ENCODE data around the gene MED17.
A peak's percentile ranks its signal among the peaks of the same experiment; 100 is the strongest.

MED17 gene

GRCh38 chr11:93849201-93849600, 65.1 kb downstream of the MED17 start:
- TF ChIP-seq ISL1 (CRISPR knock-in tag; IDR thresholded peaks at IDR 0.05) = no peak
- no peak for TF ChIP-seq ARNTL (CRISPR knock-in tag; IDR thresholded peaks at IDR 0.05; ENCODE audit: borderline replicate concordance, low read depth)
- no peak for TF ChIP-seq TOX (CRISPR knock-in tag; IDR thresholded peaks at IDR 0.05; ENCODE audit: borderline replicate concordance)
- no peak for TF ChIP-seq ESRRG (CRISPR knock-in tag; IDR thresholded peaks at IDR 0.05)
- no peak for TF ChIP-seq POU6F1 (CRISPR knock-in tag; IDR thresholded peaks at IDR 0.05; ENCODE audit: borderline replicate concordance, low read depth)
- TF ChIP-seq TSHZ2 (CRISPR knock-in tag; IDR thresholded peaks at IDR 0.05) = no peak
- TF ChIP-seq OSR1 (CRISPR knock-in tag; IDR thresholded peaks at IDR 0.05) = no peak
- no peak for TF ChIP-seq ZNF565 (CRISPR knock-in tag; conservative IDR thresholded peaks at IDR 0.05; ENCODE audit: low read depth)
- no peak for TF ChIP-seq PPARA (CRISPR knock-in tag; IDR thresholded peaks at IDR 0.05; ENCODE audit: borderline replicate concordance)
- TF ChIP-seq CREB5 (CRISPR knock-in tag; IDR thresholded peaks at IDR 0.05; ENCODE audit: low read depth) = no peak
- no peak for TF ChIP-seq TCF4 (CRISPR knock-in tag; IDR thresholded peaks at IDR 0.05; ENCODE audit: borderline replicate concordance)
- no peak for TF ChIP-seq ZFP3 (CRISPR knock-in tag; IDR thresholded peaks at IDR 0.05)
- no peak for TF ChIP-seq BACH2 (CRISPR knock-in tag; IDR thresholded peaks at IDR 0.05; ENCODE audit: borderline replicate concordance)
- TF ChIP-seq PATZ1 (CRISPR knock-in tag; IDR thresholded peaks at IDR 0.05; ENCODE audit: borderline replicate concordance) = no peak
- no peak for TF ChIP-seq GLIS3 (CRISPR knock-in tag; IDR thresholded peaks at IDR 0.05)
- no peak for TF ChIP-seq CSDC2 (CRISPR knock-in tag; IDR thresholded peaks at IDR 0.05)
- no peak for TF ChIP-seq CSRNP3 (CRISPR knock-in tag; IDR thresholded peaks at IDR 0.05)
- TF ChIP-seq ZNF70 (CRISPR knock-in tag; IDR thresholded peaks at IDR 0.05) = no peak
- no peak for TF ChIP-seq ZC3H10 (CRISPR knock-in tag; IDR thresholded peaks at IDR 0.05)
- no peak for TF ChIP-seq ZFP30 (CRISPR knock-in tag; IDR thresholded peaks at IDR 0.05)
- no peak for ATAC-seq

GRCh38 chr11:93849751-93850593, 65.9 kb downstream of the MED17 start:
- peak; percentile 85 for ATAC-seq
- no peak for TF ChIP-seq PATZ1 (CRISPR knock-in tag; IDR thresholded peaks at IDR 0.05; ENCODE audit: borderline replicate concordance)
- no peak for TF ChIP-seq CREB5 (CRISPR knock-in tag; IDR thresholded peaks at IDR 0.05; ENCODE audit: low read depth)
- no peak for TF ChIP-seq BACH2 (CRISPR knock-in tag; IDR thresholded peaks at IDR 0.05; ENCODE audit: borderline replicate concordance)
- no peak for TF ChIP-seq ZFP30 (CRISPR knock-in tag; IDR thresholded peaks at IDR 0.05)
- no peak for TF ChIP-seq CSDC2 (CRISPR knock-in tag; IDR thresholded peaks at IDR 0.05)
- no peak for TF ChIP-seq ISL1 (CRISPR knock-in tag; IDR thresholded peaks at IDR 0.05)
- TF ChIP-seq CSRNP3 (CRISPR knock-in tag; IDR thresholded peaks at IDR 0.05) = no peak
- TF ChIP-seq ZNF70 (CRISPR knock-in tag; IDR thresholded peaks at IDR 0.05) = no peak
- TF ChIP-seq TSHZ2 (CRISPR knock-in tag; IDR thresholded peaks at IDR 0.05) = no peak

Measured in SK-N-SH treated with all-trans-retinoic acid at 6 μM for 48 hours (cell line).